ENCODE results near the gene NCAPG2.
"Not testable (repeated sequence)": the region's sequence is repeated elsewhere in the genome, so short reads cannot be mapped to it uniquely, and the experiment has no call there.

NCAPG2 gene

GRCh38 chr7:158710651-158711102 lies 6.1 kb upstream of the NCAPG2 start:
- POLR2A ChIA-PET = no interaction called here
- TF ChIP-seq PKNOX1 (IDR thresholded peaks at IDR 0.05) (no peak), SUZ12 (IDR thresholded peaks at IDR 0.05) (no peak), L3MBTL2 (conservative IDR thresholded peaks at IDR 0.05) (no peak), ZNF384 (IDR thresholded peaks at IDR 0.05) (no peak), ELF4 (IDR thresholded peaks at IDR 0.05) (no peak), CTBP1 (IDR thresholded peaks at IDR 0.05; ENCODE audit: borderline replicate concordance) (no peak), SP1 (IDR thresholded peaks at IDR 0.05) (no peak), FOXM1 (IDR thresholded peaks at IDR 0.05; ENCODE audit: borderline replicate concordance) (no peak)
- DNase-seq (ENCODE audit: extremely low spot score) = no peak
- CTCF ChIA-PET = no interaction called here

GRCh38 chr7:158707610-158708009 lies 3.0 kb upstream of the NCAPG2 start:
- no peak for DNase-seq (ENCODE audit: extremely low spot score)
- ChIA-PET POLR2A (interaction anchor here (3.3 kb wide), 1 partner anchor 8 kb away, joined by 15 read pairs; no protein-coding TSS in a partner anchor), CTCF (no interaction called here)
- TF ChIP-seq CTBP1 (IDR thresholded peaks at IDR 0.05; ENCODE audit: borderline replicate concordance) (no peak), L3MBTL2 (conservative IDR thresholded peaks at IDR 0.05) (no peak), BHLHE40 (IDR thresholded peaks at IDR 0.05; ENCODE audit: borderline replicate concordance) (no peak), NFRKB (IDR thresholded peaks at IDR 0.05) (no peak), FOXM1 (IDR thresholded peaks at IDR 0.05; ENCODE audit: borderline replicate concordance) (no peak), TARDBP (IDR thresholded peaks at IDR 0.05) (no peak), SP1 (IDR thresholded peaks at IDR 0.05) (no peak)

- POLR2A ChIA-PET = interaction anchor here (3.3 kb wide), 1 partner anchor 8 kb away, joined by 15 read pairs; no protein-coding TSS in a partner anchor
- CTCF ChIA-PET = interaction anchor here (0.6 kb wide), 1 partner anchor 42 kb away, joined by 3 read pairs; no protein-coding TSS in a partner anchor
- no peak for TF ChIP-seq FOXM1 (IDR thresholded peaks at IDR 0.05; ENCODE audit: borderline replicate concordance)
- TF ChIP-seq LEF1 (IDR thresholded peaks at IDR 0.05; ENCODE audit: borderline replicate concordance) = no peak
- TF ChIP-seq ARNT (IDR thresholded peaks at IDR 0.05) = no peak
- no peak for TF ChIP-seq SP1 (IDR thresholded peaks at IDR 0.05)
- TF ChIP-seq HDGF (IDR thresholded peaks at IDR 0.05; ENCODE audit: borderline replicate concordance) = no peak
- DNase-seq (ENCODE audit: extremely low spot score) = no peak
These were observed 2.3 kb upstream of the NCAPG2 start for GRCh38 chr7:158706710-158707590.

GRCh38 chr7:158706273-158706704 lies 1.7 kb upstream of the NCAPG2 start:
- POLR2A ChIA-PET = interaction anchor here (2.0 to 3.3 kb wide), 2 partner anchors 9 to 27 kb away, joined by 9 to 15 read pairs; no protein-coding TSS in a partner anchor

GRCh38 chr7:158705234-158705850 lies 738 bp upstream of the NCAPG2 start:
- ChIA-PET POLR2A (interaction anchor here (0.6 to 3.3 kb wide), 28 partner anchors 8 to 411 kb away, joined by 3 to 19 read pairs (median 4); no protein-coding TSS in a partner anchor), CTCF (no interaction called here)
- TF ChIP-seq ARNT (IDR thresholded peaks at IDR 0.05) (no peak), NFRKB (IDR thresholded peaks at IDR 0.05) (no peak), BHLHE40 (IDR thresholded peaks at IDR 0.05; ENCODE audit: borderline replicate concordance) (no peak), FOXA1 (IDR thresholded peaks at IDR 0.05) (no peak), PKNOX1 (IDR thresholded peaks at IDR 0.05) (no peak), FOXK2 (IDR thresholded peaks at IDR 0.05) (no peak), CTBP1 (IDR thresholded peaks at IDR 0.05; ENCODE audit: borderline replicate concordance) (no peak), TARDBP (IDR thresholded peaks at IDR 0.05) (no peak), SUZ12 (IDR thresholded peaks at IDR 0.05) (no peak), ZNF384 (IDR thresholded peaks at IDR 0.05) (no peak), SP1 (IDR thresholded peaks at IDR 0.05) (no peak), FOXM1 (IDR thresholded peaks at IDR 0.05; ENCODE audit: borderline replicate concordance) (no peak), LEF1 (IDR thresholded peaks at IDR 0.05; ENCODE audit: borderline replicate concordance) (no peak), HDGF (IDR thresholded peaks at IDR 0.05; ENCODE audit: borderline replicate concordance) (no peak), L3MBTL2 (conservative IDR thresholded peaks at IDR 0.05) (no peak; the same call in 1 of the 2 replicates), ELF4 (IDR thresholded peaks at IDR 0.05) (no peak)
- DNase-seq (ENCODE audit: extremely low spot score) = no peak

More at GRCh38 chr7:158706273-158706704, 1.7 kb upstream of the NCAPG2 start:
- CTCF ChIA-PET = no interaction called here
- DNase-seq (ENCODE audit: extremely low spot score) = no peak
- TF ChIP-seq ARNT (IDR thresholded peaks at IDR 0.05) (no peak), SUZ12 (IDR thresholded peaks at IDR 0.05) (no peak), HDGF (IDR thresholded peaks at IDR 0.05; ENCODE audit: borderline replicate concordance) (no peak)

GRCh38 chr7:158703679-158704523 lies 703 bp downstream of the NCAPG2 start:
- DNase-seq (ENCODE audit: extremely low spot score) = not testable (repeated sequence)
- ChIA-PET CTCF (interaction anchor here (0.7 kb wide), 1 partner anchor 12 kb away, joined by 3 read pairs; no protein-coding TSS in a partner anchor), POLR2A (interaction anchor here (0.6 to 3.3 kb wide), 25 partner anchors 9 to 412 kb away, joined by 3 to 19 read pairs (median 4); no protein-coding TSS in a partner anchor)

Measured in HEK293T (cell line).